ENCODE measurements around the gene PIGN.
A peak's percentile ranks its signal among the peaks of the same experiment; 100 is the strongest.

Gene PIGN

DNA sequence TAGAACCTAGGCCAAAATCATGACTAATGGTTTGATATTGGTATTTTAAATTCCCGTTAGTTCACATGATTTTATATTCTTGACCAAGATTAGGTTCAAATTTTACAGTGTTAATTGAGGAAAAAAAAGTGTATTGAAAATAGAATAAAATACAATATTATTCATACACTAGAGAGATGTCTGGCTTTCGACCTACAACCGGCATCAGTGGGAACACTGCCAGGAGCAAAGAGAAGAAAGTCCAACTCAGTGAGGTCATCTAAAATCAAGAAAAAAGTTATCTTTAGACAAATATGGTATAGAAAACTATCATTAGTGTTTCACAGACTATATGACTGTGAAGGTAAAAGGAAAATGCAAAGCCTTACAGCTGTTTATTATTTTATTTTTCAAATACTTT is 81.5 kb downstream of the PIGN start:
- DNase-seq, result no peak

DNA sequence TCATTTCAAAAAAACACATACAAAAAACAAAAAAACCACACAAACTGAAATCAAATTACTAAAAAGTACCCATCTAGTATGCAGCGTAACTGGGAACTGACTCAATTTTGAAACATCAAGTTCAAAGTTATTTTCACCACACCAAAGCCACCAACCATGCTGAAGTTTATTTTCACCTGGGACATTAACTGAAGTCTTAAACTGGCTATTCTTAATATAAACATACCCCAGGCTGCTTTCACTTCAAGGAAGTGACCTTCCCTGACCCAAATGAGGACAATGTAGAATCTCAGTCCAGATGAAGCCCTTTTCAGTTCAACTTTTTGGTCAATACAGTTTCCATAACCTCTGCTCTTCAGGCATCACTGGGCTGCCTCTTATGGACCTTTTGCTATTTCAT is 84.6 kb downstream of the PIGN start:
- no peak for DNase-seq

DNA sequence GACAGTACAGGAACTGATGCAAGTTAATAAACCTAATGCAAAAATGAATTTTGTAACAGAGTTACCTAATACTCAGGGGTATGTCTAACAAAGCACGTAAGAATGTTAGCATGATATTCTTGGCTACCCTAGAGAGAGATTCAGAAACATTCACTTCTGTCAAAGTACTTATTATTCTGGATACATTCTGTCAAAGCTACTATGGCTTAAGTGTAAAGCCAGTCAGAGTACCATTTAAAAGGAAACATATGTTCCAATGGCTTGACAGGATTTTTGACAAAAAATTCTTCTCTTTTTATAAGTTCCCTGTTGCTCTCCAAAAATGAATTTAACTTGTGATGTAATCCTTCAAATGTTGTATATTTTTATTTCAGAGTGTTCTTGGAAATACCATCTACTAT is 85.5 kb downstream of the PIGN start:
- no peak for DNase-seq

DNA sequence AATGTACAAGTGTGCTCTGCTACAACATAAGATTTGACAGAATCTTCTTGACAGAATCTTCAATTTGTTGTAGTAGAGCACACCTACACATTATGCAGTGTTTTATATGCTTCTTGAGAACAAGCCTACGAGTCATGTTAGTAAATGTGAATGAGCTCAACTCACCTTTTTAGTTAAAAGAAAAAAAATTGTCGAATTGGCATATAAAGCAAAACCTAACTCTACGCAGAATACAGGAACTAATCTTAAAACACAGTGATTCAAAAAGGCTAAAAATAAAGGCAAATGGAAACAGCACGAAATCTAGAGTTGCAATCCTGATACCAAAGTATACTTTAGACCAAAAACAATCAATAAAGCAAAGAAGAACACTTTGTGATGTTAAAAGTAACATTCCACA is 87.9 kb downstream of the PIGN start:
- DNase-seq, result no peak

DNA sequence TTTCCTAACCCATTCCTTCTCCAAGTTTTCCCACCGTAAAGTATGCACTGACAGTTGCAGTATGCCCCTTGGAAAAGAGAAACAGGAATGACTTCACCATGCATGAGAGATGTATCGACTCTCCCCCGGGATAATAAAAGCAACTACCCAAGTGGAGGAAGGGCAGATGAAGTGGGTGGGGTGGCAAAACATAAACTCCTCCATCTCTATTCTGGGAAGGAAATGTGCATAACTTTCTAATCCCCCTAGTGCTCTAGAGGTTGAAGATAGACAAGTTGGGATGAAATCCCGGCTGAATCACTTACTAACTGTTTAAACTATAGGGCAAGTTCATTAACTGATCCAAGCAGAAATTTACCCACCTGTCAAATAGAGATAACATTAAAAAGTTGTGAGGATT is 89.2 kb downstream of the PIGN start:
- no peak for DNase-seq

DNA sequence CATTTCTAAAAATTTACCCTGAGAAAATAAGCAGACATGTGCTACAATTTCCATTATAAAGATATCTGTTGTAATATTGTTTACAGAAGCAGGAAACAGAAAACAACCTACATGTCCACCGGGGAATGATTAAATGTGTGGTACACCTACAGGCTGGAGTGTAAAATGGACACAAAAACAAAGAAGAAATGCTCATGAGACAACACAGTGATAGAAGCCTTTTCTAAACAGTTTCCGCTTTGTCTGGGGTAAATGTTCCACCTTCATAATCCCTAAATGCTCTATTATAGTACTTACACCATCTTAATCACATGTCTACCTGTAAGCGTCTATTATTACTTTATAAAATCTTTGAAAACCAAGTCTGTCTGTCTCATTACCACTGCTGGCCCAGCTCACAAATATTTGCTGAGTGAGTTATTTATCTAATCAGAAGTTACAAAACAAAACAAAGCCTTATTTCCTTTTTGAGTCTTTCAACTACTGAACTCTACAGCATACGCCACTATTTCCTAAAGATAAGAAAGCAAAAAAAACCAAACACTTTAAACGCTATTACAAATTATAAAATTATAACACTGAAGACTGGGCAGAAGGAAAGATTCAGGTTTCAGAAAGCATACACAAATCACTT is 95.3 kb downstream of the PIGN start:
- no peak for DNase-seq

DNA sequence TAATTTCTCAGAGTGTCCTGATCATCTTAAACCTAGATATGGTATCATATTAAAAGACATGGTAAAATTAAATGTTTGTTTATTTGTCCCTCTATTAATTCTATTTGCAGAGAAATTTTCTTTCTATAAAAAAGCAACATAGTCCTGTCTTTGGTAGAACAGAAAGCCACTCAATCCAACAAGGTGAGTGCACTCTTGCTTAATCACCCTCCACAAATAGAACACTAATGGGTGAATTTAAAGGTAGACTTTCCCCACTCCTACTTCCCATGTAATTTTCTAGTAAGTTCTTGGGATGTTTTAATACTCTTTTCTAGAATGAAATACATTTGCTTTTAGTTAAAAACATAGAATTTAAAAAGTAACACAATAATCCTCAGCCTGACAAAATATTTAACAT is 97.7 kb downstream of the PIGN start:
- no peak for DNase-seq

DNA sequence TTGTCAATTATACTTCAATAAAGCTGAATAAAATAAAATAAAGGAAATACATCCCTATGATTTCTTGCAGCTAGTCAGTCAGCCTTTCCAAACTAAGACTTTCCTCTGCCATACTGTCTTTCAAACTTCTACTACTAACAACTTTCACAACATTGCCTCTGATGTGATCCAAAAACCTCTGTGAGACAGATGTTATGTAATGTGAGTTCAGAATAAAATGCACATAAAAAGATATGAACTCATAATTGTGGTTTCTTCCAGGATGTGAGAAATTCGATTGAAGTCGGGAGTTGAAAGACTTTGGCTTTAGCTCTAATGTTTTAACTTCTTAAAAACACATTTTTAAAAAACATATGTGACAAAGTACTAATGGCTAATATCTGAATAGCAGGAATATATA is 98.7 kb downstream of the PIGN start:
- peak; percentile 40 for DNase-seq

DNA sequence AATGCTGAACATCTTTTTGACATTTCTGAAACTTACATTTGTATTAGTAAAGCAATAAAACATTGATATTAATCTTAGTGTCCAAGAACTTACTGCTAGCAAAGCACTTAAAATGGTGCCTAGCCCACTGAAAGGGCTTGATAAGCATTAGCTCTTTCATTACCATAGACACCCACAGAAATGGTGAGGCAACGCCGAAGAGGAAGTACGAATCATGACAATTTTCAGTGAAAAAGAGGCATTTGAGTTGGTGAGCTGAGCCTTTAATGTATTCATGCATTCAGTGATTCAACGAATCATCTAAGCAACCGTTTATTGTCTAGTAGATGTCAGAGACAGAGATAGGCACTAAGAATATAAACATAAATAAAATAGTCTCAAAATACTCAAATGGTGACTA is 101.1 kb downstream of the PIGN start:
- DNase-seq, result peak; percentile 79

DNA sequence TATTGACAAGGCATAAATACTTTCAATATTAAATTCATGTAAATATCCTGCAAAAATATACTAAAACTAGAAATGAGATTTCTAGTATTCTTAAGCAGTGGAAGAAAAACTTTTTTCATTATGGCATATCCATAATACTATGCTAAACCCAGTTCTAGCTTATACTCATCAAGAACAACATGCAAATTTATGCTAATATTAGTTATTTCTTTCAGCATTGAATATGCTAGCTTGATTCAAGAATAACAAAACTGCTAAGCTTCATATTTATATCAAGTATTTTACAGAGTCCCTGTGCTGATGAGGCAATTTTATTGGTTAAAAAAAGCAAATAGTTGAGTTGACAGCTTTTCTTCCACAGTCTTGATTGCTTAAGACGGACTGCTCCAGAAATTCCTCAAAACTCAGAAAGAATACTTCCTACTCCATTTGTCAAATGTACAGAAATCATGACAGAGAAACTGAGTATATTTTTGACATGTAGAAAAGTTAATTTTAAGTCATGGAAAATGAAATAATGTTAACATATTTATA is 105.0 kb downstream of the PIGN start:
- no peak for DNase-seq

DNA sequence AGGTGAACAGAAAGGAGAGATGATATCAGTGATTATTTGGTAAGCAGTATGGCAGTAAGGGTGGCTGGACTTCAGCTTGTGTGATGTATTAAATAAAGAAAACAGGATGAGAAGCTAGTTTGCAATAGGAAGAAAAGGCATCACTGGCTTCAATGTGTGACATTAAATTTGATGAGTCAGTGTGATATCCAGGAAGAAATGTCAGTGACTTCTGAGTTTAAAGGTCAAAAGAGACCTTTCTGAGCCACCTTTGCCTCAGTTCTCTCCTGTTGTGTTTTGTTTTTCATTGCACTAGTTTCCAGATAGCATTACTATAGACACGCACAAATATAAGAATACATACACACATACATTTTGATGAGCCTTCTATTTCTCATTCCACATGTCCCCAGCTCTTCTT is 105.6 kb downstream of the PIGN start:
- DNase-seq, result no peak

DNA sequence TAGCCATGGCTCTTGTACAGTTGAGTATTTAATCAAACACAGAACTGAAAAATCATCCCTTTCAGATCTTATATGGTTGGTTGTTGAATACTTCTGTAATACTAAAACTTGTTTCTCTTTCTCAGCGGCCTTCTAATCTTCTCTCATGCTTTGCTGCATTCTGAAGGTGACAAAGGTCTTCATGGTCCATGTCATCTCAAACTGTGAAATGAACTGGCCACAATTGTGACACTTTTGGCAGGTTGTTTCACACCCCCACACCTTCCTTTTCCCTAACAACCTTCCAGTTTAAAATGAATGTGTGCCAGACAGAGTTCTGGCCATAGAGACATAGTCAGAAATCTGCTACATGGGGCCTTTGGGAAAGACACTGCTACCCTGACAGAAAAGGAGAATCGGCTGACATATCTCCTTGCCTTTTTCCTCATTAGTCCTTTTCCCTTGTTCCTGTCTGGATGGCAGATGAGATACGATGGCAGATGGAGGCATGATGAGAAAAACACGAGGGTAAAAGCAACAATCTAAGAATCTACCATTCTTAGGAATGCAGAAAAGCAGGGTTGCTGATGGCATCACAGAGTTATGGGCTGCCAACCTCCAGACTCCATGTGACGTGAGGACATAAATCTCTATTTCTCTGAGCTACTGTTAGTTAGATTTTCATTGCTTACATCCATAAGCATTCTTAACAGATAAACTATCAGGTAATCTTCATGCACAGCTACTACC is 106.5 kb downstream of the PIGN start:
- DNase-seq, result no peak

DNA sequence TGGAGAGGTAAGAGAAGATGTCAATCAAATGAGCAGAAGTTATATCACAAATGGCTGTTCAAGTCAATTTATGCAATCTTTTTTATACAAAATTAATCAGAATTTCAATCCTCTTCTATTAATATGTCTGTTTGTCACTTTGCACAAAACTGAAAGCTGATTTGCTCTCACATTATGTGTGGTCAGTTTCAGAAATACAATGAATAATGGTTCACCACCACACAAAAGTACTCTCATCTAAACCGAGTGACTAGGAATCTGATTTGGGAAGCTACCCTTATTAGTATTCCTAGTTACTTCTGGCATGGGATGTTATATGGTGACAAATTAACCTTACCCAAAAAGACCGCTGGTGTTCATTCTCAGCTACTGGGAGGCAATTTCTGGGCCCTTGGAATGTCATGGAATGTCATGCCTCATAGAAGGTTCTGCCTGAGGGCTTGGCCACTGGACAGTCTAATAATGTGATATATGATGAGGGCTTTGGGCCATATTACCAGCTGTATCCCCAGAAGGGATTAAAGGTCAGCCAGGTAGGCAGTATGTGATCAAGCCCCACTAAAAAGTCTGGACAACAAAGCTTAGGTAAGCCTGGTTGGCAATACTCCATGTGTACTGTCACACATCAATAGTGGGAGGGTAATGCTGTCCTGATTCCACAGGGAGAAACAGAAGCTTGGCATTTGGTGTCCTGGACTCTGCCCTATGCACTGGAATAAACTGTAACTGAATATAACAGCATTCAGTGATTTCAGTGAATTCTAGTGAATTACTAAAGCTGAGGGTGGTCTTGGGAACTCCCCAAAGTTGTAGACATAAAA is 113.2 kb downstream of the PIGN start:
- DNase-seq, result no peak

DNA sequence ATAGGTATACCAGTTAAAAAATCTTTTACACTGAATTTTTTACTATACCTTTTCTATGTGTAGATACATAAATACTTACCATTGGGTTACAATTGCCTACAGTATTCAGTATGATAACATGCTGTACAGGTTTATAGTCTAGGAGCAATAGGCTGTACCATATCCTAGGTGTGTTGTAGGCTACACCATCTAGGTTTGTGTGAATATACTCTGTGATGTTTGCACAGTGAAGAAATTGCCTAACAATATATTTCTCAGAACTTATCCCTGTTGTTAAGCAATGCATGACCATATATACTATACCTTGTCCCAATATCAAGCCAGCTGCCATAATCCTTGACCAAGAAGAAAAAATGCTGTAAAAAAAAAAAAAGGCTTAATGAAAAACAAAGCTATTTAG is 114.5 kb downstream of the PIGN start:
- DNase-seq, result no peak

DNA sequence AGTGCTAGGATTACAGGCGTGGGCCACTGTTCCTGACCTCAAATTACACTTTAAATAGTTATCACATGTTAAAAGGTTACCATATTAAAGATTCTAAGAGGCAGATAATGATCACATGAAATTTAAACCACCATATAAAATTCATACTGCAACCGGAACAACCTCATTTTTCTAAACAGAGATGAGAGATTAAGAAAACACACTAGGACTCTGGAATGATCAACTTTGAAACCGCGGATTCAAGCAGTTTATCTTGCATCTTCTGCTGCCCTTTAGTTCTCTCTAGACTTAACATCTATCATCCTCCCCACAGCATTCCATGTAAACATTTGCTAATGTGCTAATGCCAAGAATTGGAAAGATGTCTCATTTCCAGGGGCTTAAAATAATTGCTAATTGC is 115.8 kb downstream of the PIGN start:
- DNase-seq, result no peak

DNA sequence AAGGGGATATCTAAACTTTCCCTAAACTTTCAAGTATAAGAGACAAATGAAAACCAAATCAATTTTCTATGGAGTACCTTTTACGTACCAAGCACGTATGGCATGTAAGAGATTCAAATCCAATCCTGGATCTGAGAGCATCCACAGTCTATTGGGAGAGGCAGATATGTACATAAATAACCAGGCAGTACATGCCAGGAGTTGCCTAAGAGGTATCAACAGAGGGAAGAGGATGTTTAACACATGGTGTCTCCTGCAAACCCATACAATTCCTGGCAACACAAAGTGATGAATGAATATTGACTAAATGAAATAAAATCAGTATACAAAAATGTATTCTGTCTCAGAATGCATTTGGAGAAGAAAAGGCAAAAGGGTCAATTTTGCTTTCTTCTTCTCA is 116.6 kb downstream of the PIGN start:
- no peak for DNase-seq

DNA sequence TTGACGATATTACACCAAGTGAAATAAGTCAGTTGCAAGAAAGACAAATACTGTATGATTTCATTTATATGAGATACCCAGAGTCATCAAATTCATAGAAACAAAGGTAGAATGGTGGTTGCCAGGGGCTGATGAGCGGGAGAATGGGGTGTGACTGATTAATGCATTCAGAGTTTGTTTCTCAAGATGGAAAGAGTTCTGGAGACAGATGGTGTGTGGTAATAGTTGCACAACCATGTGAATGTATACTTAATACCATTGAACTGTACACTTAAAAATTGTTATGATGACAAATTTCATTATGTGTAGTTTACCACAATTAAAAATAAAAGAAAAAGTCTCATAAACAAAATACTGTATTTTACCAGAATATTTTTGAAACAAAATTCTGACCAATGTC is 117.3 kb downstream of the PIGN start:
- peak; percentile 67 for DNase-seq

DNA sequence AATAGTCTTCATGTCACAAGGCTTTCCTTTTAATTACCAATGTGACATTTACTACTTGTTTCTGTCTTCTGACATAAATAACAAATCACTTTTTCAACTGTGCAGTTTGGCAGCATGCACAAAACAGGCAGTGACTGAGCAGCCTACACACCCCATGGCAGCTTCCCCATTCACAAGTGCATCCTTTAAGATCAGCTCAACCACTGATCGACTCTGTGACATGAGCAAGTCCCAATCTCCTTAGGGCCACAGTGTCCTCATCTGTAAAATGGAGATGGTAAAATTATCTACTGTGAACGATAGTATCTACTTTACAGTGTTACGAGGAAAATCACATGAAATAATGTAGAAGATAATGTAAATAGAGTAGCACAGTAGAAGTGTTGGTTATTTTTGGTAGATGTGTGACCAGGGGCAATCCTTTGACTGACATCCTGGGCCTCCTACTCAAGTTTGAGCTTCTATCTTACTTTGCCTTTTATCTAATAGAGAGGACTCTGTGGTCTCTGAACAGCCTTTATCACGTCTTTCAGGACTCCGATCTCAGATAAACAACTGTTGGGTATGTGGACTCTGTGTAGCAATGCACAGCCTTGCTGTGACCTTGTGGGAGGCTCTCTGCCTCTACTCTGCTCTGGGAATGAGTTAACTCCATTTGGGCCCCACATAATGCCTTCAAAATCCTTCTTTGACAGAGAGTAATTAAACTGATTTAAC is 120.6 kb downstream of the PIGN start:
- DNase-seq, result no peak

DNA sequence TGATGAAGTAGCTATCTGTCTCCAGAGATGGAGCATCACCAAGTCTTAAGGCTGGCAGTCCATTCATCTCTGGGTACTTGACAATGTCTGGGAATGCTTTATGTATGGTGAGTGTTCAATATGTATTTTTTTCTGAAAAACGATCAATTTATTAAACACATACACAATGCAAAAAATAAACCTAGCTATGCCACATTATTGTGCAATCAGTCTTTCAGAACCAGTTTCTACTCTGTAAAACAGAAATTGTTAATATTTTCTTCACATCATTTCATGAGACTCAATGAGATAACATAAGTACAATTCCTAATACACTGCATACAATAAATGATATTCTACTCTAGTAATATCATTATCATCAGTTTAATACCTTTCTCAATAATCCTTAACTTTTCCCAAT is 122.5 kb downstream of the PIGN start:
- DNase-seq, result no peak

DNA sequence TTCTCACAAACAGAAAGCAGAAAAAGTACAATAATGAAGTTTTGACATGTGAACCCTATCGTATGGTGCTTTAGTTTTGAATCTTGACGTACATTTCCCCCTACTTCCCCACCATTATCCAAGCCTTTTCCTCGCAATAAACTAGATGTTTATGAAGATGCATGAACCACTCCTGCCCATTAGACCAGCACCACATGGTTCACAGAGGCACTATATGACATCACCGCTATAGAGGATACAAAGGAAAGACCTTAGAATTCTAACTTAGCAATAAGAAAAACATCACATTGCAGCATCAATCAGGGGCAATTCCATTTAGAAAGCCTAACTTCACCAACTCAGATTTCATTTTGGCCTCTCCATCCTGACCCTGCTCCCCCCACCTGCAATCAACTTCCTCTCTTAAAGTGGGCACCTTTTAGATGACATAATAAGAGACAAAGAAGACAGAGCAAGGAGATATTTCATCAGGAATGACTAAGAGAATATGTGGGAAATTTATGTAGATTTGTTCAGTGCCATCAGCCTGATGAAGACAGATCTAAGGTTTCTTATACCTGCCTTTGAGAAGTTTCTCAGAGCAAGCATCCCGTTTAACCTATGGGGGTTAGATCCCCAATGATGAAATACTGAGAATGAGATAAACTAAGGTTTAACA is 124.9 kb downstream of the PIGN start:
- no peak for DNase-seq

DNA sequence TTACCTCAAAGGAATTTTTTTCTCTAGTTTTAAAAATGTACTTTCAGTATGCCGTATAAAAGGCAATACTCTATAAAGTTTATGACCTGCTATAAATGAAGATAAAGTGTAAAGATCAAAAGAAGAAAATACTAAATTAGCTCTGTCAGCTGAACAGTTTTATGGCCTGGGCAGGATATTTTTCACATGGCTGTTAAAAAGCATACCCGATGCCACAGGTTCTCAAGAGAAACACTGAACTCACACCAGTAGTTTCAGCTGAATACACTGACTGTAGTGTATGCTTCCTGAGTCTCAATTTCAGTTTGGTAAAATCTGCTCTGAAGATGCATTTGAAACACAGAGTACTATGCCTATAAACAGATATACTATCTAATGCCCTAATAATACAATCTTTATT is 126.0 kb downstream of the PIGN start:
- DNase-seq, result no peak

DNA sequence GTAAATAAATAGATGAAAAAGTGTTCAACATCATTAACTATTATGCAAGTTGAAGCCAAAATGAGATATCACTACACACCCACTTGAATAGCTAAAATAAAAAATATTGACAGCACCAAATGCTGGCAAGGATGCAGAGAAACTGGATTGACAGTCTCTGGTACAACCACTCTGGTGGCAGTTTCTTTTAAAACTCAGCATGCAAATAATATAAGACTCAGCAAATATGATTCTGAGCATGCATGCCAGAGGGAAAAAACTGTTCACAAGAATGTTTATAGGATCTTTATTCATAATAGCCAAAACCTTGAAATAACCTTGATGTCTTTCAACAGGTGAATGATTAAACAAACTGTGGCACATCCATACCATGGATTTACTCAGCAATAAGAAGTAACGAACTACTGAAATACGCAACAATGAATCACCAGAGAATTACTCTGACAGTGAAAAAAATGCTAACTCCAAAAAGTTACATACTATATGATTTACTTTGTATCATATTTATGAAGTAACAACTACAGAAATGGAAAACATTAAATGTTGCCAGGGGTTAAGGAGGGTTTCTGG is 131.8 kb downstream of the PIGN start:
- no peak for DNase-seq

Measured in MV-4-11 (cell line).